ENCODE data around the gene SFTPB.

- no peak for TF ChIP-seq CTCF (IDR thresholded peaks at IDR 0.05; ENCODE audit: poor library complexity)
- TF ChIP-seq EZH2phosphoT487 (IDR thresholded peaks at IDR 0.05; ENCODE audit: low read depth, severe bottlenecking, unreplicated experiment), result no peak
- no peak for TF ChIP-seq EZH2 (IDR thresholded peaks at IDR 0.05; ENCODE audit: borderline replicate concordance)
Observed at GRCh38 chr2:85668009-85668856, at the start of gene SFTPB.
